HCT116 (cell line): ENCODE data around the gene NUDT4. TPM values are rescaled to one million over a fixed set of nuclear protein-coding genes. Genes with fewer than 3 reads are reported as not detected.

Source experiments
- ATAC-seq: fragments of 200-7000 bp; cut with Tn5 transposase; 2 replicates; pipeline ENCODE4 v1.9.1; 2020; ENCODE audit warnings: mild to moderate bottlenecking, moderate library complexity
- BruUV-seq: library from RNA; stranded (reverse); fragments of 400-500 nt; replicated peaks from 2 replicates; lab custom pipeline; 2021; lab: Mats Ljungman, UMichigan
- CTCF ChIA-PET: fragments of 300-600 bp; sonication (Branson Sonifier 250); formaldehyde crosslinking; loops from one replicate; lab custom pipeline; 2021; ENCODE audit warnings: antibody characterized with exemption; lab: Charles Lee
- POLR2A ChIA-PET: fragments of 300-600, 350-600 bp; sonication (Branson Sonifier 250); formaldehyde crosslinking; loops from one replicate; lab custom pipeline; 2021; ENCODE audit warnings: antibody characterized with exemption; lab: Charles Lee
- RAD21 ChIA-PET, 2 experiments: fragments of 300-600 bp; sonication (Branson Sonifier 250); formaldehyde crosslinking; loops; one replicate each; lab custom pipeline; 2023; ENCODE audit warnings: low total read pairs in 2 of 2; ENCODE audit not compliant: uncharacterized antibody in 2 of 2, unreplicated experiment in 2 of 2, low non-redundant PET in 1 of 2; lab: Charles Lee
- DNase-seq: peaks from one replicate; pipeline ENCODE4 v3.0.0-alpha.2; 2010; ENCODE audit warnings: low read depth, low spot score
- H2AFZ ChIP-seq: fragments of 200-600 bp; shearing (Covaris generic), sonication (generic); 2 replicates; pipeline ENCODE4 v1.6.1; 2017; ENCODE audit warnings: low read depth, mixed run types, mixed read lengths, antibody characterized with exemption, low read length; ENCODE audit not compliant: poor library complexity, severe bottlenecking
- H3K27ac ChIP-seq: 2 replicates; pipeline ENCODE4 v1.5.1; 2012; ENCODE audit warnings: low read depth, low read length
- H3K27me3 ChIP-seq: fragments of 200-600 bp; sonication (generic); 2 replicates; pipeline ENCODE4 v1.6.1; 2016; ENCODE audit warnings: mixed run types, low read length, mixed read lengths; ENCODE audit not compliant: insufficient read depth
- H3K36me3 ChIP-seq, 2 experiments: fragments of 200-500 bp in 1 of 2; fragments of 200-600 bp in 1 of 2; sonication (Bioruptor generic) in 1 of 2; sonication (generic) in 1 of 2; 2 replicates each; pipeline versions ENCODE4 v1.5.1 to v1.6.1; 2014 to 2016; ENCODE audit warnings: low read length in 2 of 2, inconsistent platforms in 1 of 2, mixed read lengths in 1 of 2, mixed run types in 1 of 2; ENCODE audit not compliant: insufficient read depth in 2 of 2, control insufficient read depth in 1 of 2
- H3K4me1 ChIP-seq, 2 experiments: fragments of 200-600 bp in 1 of 2; sonication (generic) in 1 of 2; 2 replicates each; pipeline versions ENCODE4 v1.5.1 to v1.6.1; 2012 to 2017; ENCODE audit warnings: low read length in 2 of 2, inconsistent platforms in 1 of 2, mild to moderate bottlenecking in 1 of 2, mixed read lengths in 1 of 2, mixed run types in 1 of 2, moderate library complexity in 1 of 2; ENCODE audit not compliant: insufficient read depth in 2 of 2, control insufficient read depth in 1 of 2
- H3K4me2 ChIP-seq: fragments of 200-600 bp; sonication (generic); 2 replicates; pipeline ENCODE4 v1.6.1; 2017; ENCODE audit warnings: mixed run types, low read length, mixed read lengths
- H3K4me3 ChIP-seq, 2 experiments: fragments of 200-600 bp in 1 of 2; sonication (generic) in 1 of 2; replicated peaks in 1 of 2; 2 replicates each; pipeline ENCODE4 v1.5.1; 2011 to 2016; ENCODE audit warnings: low read length in 2 of 2, control low read depth in 1 of 2, low read depth in 1 of 2, mild to moderate bottlenecking in 1 of 2, mixed read lengths in 1 of 2, mixed run types in 1 of 2
- H3K79me2 ChIP-seq: fragments of 200-600 bp; sonication (generic); 2 replicates; pipeline ENCODE4 v1.6.1; 2017; ENCODE audit warnings: mild to moderate bottlenecking, mixed run types, low read length, moderate library complexity, mixed read lengths; ENCODE audit not compliant: insufficient read depth
- H3K9ac ChIP-seq: fragments of 200-600 bp; sonication (generic); 2 replicates; pipeline ENCODE4 v1.6.1; 2016; ENCODE audit warnings: low read length, mixed read lengths
- H3K9me2 ChIP-seq: fragments of 200-600 bp; sonication (generic), shearing (Covaris generic); 2 replicates; pipeline ENCODE4 v1.6.1; 2017; ENCODE audit warnings: mixed run types, mild to moderate bottlenecking, moderate library complexity; ENCODE audit not compliant: insufficient read depth
- H3K9me3 ChIP-seq, 2 experiments: fragments of 200-500 bp in 1 of 2; fragments of 200-600 bp in 1 of 2; sonication (Bioruptor generic) in 1 of 2; sonication (generic) in 1 of 2; 2 replicates each; pipeline ENCODE4 v1.6.1; 2014 to 2017; ENCODE audit warnings: low read length in 2 of 2, mixed read lengths in 2 of 2, inconsistent platforms in 1 of 2, low read depth in 1 of 2, mild to moderate bottlenecking in 1 of 2, mixed run types in 1 of 2, moderate library complexity in 1 of 2; ENCODE audit not compliant: control insufficient read depth in 1 of 2, insufficient read depth in 1 of 2
- H4K20me1 ChIP-seq: fragments of 200-600 bp; sonication (generic), shearing (Covaris generic); 2 replicates; pipeline ENCODE4 v1.6.1; 2017; ENCODE audit warnings: mixed run types, mild to moderate bottlenecking, moderate library complexity; ENCODE audit not compliant: insufficient read depth
- CBX3 ChIP-seq: IDR thresholded peaks from 2 replicates; pipeline ENCODE4 v1.6.1; 2012; ENCODE audit warnings: low read depth
- CEBPB ChIP-seq: IDR thresholded peaks from 2 replicates; pipeline ENCODE4 v1.6.1; 2012; ENCODE audit warnings: low read depth
- ELF1 ChIP-seq: IDR thresholded peaks from 2 replicates; pipeline ENCODE4 v1.6.1; 2012; ENCODE audit warnings: low read depth, borderline replicate concordance
- POLR2AphosphoS5 ChIP-seq: IDR thresholded peaks from 2 replicates; pipeline ENCODE4 v1.6.1; 2011; ENCODE audit warnings: mild to moderate bottlenecking, low read depth, low read length, moderate library complexity
- SIN3A ChIP-seq: IDR thresholded peaks from 2 replicates; pipeline ENCODE4 v1.6.1; 2012; ENCODE audit warnings: low read depth
- SP1 ChIP-seq: IDR thresholded peaks from 2 replicates; pipeline ENCODE4 v1.6.1; 2012; ENCODE audit warnings: low read depth
- YY1 ChIP-seq: IDR thresholded peaks from 2 replicates; pipeline ENCODE4 v1.6.1; 2011; ENCODE audit warnings: low read length, low read depth, moderate library complexity, mild to moderate bottlenecking; ENCODE audit not compliant: insufficient replicate concordance; ENCODE audit errors: extremely low read depth
- ZFX ChIP-seq: fragments of 450-650 bp; IDR thresholded peaks from 2 replicates; pipeline ENCODE4 v1.6.1; 2017
- intact Hi-C: fragments of 100-400 bp; cut with micrococcal nuclease; formaldehyde crosslinking; loops from 2 replicates; pipeline ENCODE4 v1.10.0; 2022
- total RNA-seq: library from RNA; stranded (reverse); gene quantifications from one replicate; pipeline ENCODE4 v1.2.1, GENCODE V29; 2021; ENCODE audit not compliant: unreplicated experiment
- TF ChIP-seq, protein P1 (sequence below): IDR thresholded peaks from 2 replicates; pipeline ENCODE4 v1.6.1; 2011; ENCODE audit warnings: mild to moderate bottlenecking, low read length, moderate library complexity; ENCODE audit not compliant: insufficient replicate concordance; ENCODE audit errors: extremely low read depth
- TF ChIP-seq, protein P2 (sequence below): IDR thresholded peaks from 2 replicates; pipeline ENCODE4 v1.6.1; 2012
- TF ChIP-seq, protein P3 (sequence below): IDR thresholded peaks from 2 replicates; pipeline ENCODE4 v1.6.1; 2012; ENCODE audit warnings: low read depth

The NUDT4 gene
- total RNA-seq, 1 experiment from 2014 or later = 41.2 TPM

DNA sequence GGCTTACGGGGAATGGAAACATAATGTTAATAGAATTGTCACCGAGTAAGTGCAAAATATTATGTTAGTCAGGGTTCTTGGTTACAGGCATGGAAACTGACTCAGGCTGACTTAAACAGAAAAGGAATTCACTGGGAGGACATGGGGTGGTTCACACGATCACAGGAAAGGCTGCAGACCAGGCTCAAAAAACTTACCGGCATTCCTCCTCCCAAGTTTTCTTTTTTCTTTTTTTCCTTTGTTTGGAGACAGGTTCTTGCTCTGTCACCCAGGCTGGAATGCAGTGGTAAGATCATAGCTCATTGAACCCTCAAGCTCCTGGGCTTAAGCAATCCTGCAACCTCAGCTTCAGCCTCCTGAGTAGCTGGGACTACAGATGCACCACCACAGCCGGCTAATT, 75.9 kb downstream of the NUDT4 start:
- ATAC-seq = no peak
- no peaks in the 10 kb centered on the region for H3K9me2 ChIP-seq
- H3K4me2 ChIP-seq = no peak overlapping the region
- POLR2A ChIA-PET = interaction anchor here (1.3 kb wide), 1 partner anchor 11 kb away, joined by 3 read pairs; the partner anchor contains the start of gene UBE2N
- H3K9ac ChIP-seq = no peak overlapping the region
- DNase-seq = no peak
- BruUV-seq = no TSS peak
- no peaks in the 10 kb centered on the region for H4K20me1 ChIP-seq
- H3K4me1 ChIP-seq = no peaks in the 10 kb centered on the region
- 0 out of 4 replicates have a peak, but pooled peaks cover 0 to 3% of the 10 kb centered on the region in 2 experiments for H3K9me3 ChIP-seq
- no peaks in the 10 kb centered on the region for H3K27me3 ChIP-seq
- intact Hi-C loops = no loop called here
- RAD21 ChIA-PET = no interaction called here
- TF ChIP-seq, protein P1, sequence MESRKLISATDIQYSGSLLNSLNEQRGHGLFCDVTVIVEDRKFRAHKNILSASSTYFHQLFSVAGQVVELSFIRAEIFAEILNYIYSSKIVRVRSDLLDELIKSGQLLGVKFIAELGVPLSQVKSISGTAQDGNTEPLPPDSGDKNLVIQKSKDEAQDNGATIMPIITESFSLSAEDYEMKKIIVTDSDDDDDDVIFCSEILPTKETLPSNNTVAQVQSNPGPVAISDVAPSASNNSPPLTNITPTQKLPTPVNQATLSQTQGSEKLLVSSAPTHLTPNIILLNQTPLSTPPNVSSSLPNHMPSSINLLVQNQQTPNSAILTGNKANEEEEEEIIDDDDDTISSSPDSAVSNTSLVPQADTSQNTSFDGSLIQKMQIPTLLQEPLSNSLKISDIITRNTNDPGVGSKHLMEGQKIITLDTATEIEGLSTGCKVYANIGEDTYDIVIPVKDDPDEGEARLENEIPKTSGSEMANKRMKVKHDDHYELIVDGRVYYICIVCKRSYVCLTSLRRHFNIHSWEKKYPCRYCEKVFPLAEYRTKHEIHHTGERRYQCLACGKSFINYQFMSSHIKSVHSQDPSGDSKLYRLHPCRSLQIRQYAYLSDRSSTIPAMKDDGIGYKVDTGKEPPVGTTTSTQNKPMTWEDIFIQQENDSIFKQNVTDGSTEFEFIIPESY = no peak
- TF ChIP-seq ELF1 = no peak
- no peak for TF ChIP-seq POLR2AphosphoS5
- no peak for TF ChIP-seq ZFX
- TF ChIP-seq CBX3 = no peak
- no peak for TF ChIP-seq SIN3A
- no peak for TF ChIP-seq SP1
- TF ChIP-seq, protein P2, sequence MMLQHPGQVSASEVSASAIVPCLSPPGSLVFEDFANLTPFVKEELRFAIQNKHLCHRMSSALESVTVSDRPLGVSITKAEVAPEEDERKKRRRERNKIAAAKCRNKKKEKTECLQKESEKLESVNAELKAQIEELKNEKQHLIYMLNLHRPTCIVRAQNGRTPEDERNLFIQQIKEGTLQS = no peak
- no peak for TF ChIP-seq CEBPB
- TF ChIP-seq, protein P3, sequence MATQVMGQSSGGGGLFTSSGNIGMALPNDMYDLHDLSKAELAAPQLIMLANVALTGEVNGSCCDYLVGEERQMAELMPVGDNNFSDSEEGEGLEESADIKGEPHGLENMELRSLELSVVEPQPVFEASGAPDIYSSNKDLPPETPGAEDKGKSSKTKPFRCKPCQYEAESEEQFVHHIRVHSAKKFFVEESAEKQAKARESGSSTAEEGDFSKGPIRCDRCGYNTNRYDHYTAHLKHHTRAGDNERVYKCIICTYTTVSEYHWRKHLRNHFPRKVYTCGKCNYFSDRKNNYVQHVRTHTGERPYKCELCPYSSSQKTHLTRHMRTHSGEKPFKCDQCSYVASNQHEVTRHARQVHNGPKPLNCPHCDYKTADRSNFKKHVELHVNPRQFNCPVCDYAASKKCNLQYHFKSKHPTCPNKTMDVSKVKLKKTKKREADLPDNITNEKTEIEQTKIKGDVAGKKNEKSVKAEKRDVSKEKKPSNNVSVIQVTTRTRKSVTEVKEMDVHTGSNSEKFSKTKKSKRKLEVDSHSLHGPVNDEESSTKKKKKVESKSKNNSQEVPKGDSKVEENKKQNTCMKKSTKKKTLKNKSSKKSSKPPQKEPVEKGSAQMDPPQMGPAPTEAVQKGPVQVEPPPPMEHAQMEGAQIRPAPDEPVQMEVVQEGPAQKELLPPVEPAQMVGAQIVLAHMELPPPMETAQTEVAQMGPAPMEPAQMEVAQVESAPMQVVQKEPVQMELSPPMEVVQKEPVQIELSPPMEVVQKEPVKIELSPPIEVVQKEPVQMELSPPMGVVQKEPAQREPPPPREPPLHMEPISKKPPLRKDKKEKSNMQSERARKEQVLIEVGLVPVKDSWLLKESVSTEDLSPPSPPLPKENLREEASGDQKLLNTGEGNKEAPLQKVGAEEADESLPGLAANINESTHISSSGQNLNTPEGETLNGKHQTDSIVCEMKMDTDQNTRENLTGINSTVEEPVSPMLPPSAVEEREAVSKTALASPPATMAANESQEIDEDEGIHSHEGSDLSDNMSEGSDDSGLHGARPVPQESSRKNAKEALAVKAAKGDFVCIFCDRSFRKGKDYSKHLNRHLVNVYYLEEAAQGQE = no peak
- TF ChIP-seq YY1 = no peak
- H3K36me3 ChIP-seq = no peaks in the 10 kb centered on the region
- no peaks in the 10 kb centered on the region for H3K79me2 ChIP-seq
- no peak overlapping the region for H3K27ac ChIP-seq
- no peak overlapping the region for H3K4me3 ChIP-seq
- CTCF ChIA-PET = no interaction called here
- no peak overlapping the region for H2AFZ ChIP-seq
